ENCODE results near the gene PTPN5.
"Not testable (repeated sequence)": the region's sequence is repeated elsewhere in the genome, so short reads cannot be mapped to it uniquely, and the experiment has no call there.

PTPN5 gene

DNA sequence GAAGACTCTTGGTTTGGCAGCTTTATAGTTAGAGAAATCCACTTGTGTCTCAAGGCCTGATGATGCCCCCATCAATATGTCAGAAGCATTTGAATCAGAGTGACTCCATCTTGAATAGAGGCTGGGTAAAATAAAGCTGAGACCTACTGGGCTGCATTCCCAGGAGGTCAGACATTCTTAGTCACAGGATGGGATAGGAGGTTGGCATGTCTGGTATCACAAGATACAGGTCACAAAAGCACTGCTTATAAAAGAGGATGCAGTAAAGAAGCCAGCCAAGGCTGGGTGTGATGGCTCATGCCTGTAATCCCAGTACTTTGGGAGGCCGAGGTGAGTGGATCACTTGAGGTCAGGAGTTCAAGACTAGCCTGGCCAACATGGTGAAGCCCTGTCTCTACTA is 109.6 kb downstream of the PTPN5 start:
- not testable (repeated sequence) for DNase-seq (ENCODE audit: low spot score)

Measured in iPS-NIHi11 (cell line).